ENCODE data around the gene CDH24.

CDH24 gene

DNA sequence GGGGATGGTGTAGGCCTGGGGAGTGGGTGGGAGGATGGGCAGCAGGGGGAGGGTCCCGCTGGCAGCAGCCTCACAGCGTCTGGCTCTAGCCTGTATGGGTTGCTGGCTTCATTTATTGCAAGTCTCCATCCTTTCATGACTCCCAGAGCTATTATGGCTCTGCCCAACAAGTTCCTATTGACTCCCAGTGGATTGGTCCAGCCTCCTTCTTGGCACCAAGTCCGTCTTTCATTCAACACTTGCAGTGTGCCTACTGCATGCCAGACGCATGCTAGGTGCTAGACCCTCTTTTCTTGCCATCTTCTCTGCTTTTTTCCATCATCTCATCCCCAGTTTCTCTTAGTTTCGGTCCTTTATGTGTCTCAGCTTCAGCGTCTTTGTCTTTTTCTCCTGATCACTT is 14.2 kb downstream of the CDH24 start:
- DNase-seq: no peak

- DNase-seq: no peak
Measured at GRCh38 chr14:23042162-23042965, 15.0 kb downstream of the CDH24 start, which contains the start of gene PSMB11. TSS of gene PSMB11 (plus strand) at chr14:23042212. CDS start at chr14:23042226, 14 bp downstream.

GRCh38 chr14:23041729-23042128 is 15.6 kb downstream of the CDH24 start:
- DNase-seq: no peak

- no peak for DNase-seq
Measured at GRCh38 chr14:23040100-23040499, 17.2 kb downstream of the CDH24 start.

DNA sequence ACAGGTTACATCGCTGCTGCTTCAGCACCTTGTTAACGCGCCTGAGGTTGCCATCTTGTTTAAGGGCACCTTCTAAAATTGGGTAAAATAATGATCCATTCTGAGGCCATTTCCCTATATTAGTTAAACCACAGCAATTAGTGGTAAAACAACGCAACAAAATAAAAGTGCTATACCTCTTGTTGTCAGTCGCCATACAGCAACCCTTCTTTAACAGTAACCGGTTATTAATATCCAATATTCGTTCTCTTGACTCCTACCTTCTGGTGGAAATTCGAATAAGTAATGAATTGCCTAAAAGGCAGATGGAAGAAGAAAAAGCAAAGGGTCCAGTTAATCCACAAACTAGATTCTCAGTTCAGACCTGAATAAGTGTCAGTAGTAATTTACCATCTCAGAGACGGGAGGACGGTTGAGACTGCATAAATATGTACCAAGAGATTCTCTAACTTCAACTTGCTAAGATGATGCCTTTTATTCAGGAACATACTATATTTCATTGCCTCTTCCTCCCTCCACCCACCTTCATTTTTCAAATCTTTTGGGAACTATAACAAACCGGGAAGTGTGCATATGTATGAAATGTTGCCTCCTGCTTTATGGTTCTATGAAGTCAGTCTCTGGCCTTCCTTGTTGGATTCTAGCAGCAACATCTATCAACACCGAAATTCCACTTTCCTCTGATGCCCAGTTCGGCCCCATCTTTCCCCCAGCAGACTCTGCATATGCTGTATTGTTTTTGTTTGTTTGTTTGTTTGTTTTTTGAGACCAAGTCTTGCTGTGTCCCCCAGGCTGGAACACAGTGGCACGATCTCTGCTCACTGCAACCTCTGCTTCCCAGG is 21.8 kb downstream of the CDH24 start:
- DNase-seq: no peak

- peak; percentile 91 for DNase-seq
Measured at GRCh38 chr14:23034498-23035302, 22.6 kb downstream of the CDH24 start, which contains the start of gene PSMB5. TSS of gene PSMB5 (minus strand) at chr14:23034900. CDS start at chr14:23034881, 19 bp downstream.

DNA sequence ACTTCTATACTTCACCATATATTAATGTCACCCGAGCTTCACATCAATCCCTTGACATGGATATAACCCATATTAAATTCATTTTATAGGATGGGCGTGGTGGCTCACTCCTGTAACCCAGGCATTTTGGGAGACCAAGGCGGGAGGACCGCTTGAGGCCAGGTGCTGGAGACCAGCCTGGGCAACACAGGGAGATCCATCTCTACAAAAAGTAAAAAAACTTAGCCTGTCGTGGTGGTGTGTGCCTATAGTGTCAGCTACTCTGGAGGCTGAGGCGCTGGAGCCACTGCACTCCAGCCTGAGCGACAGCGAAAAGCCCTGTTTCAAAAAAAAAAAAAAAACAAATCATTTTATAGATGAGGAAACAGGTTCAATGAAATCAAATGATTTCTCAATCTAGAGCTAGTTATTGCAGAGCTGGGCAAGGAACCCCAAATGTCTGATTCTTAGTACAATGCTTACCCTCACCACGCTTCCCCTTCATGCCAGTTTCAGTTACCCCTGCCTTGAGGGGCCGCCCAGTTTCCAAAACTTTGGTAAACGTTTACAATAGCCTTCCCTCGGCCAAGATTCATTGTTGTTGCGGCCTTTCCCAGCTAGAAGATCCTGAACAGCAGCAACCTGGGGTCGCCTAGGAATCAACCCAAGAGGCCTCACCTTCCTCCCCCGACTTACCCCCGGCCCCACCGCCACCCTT is 23.4 kb downstream of the CDH24 start:
- DNase-seq: no peak

GRCh38 chr14:23033251-23033727 is 24.0 kb downstream of the CDH24 start:
- no peak for DNase-seq

DNA sequence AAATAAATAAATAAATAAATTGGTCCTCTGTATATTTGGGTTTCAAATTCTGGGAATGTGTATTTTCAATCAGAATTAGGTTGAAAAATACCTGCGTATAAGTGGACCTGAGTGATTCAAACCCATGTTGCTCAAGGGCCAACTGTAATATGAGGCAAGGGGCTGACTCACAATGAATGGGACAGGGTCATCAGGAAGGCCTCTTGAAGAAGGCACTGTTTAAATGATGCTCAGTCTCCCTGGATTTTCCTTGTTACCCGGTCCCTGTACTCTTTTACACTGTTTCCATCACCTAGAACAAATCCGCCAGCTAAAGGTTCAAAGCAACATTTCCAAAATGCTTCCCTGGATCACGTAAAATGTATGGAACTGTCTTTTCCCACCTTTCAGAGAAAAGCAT is 26.4 kb downstream of the CDH24 start:
- DNase-seq: no peak

GRCh38 chr14:23028799-23029198 is 28.5 kb downstream of the CDH24 start:
- no peak for DNase-seq

DNA sequence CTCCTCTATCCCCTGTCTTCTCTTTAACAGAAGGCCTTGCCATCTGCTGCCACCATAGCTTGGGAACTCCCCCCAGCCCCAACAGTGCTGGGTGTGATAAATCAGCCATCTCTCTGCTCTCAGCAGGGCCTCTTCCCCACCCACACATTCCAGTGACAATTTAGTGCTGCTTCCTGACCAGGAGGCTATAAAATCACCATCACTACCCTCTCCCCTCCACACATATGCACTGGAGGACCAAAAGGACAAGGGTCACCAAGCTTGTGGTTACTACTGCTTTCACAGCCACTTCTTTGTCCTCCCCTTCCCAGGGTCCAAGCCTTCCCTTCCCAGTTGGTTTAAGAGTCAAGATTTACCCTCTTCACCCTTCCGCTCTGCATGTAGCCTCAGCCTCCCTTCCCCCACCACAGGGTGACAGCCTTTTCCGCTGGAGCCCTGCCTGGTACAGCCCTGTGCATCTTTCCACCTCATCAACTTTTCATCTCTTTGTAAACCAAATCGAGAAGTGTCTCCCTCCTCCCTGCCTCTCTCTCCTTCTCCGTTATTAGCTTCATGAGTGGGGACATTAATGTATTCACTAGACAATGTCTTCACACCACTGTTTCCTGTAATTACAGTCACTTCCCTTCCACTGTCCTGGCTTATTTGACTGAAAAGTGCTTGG is 32.0 kb downstream of the CDH24 start:
- no peak for DNase-seq

DNA sequence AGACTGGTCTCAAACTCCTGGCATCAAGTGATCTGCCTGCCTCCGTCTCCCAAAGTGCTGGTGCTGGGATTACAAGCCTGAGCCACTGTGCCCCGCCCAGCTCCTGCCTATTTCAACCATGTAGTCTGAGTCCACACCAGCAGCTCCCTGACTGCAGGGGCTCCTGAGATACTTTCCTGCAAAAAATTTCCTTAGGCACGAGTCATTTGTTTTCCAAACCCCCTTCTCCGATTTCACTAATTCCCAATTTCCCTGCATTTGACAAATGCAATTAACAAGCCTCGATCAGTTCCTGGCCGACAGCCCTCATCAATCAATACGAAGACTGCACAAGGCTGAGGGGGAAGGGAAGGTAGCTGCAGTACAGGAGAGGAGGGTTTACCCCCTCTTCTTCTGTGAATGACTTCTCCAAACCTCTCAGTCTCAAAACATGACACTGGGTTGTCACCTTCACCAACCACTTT is 32.7 kb downstream of the CDH24 start:
- no peak for DNase-seq

- DNase-seq: no peak
Measured at GRCh38 chr14:23023795-23024152, 33.5 kb downstream of the CDH24 start.

GRCh38 chr14:23023022-23023794 is 34.1 kb downstream of the CDH24 start:
- no peak for DNase-seq

GRCh38 chr14:23021889-23022442 is 35.4 kb downstream of the CDH24 start:
- DNase-seq: no peak

DNA sequence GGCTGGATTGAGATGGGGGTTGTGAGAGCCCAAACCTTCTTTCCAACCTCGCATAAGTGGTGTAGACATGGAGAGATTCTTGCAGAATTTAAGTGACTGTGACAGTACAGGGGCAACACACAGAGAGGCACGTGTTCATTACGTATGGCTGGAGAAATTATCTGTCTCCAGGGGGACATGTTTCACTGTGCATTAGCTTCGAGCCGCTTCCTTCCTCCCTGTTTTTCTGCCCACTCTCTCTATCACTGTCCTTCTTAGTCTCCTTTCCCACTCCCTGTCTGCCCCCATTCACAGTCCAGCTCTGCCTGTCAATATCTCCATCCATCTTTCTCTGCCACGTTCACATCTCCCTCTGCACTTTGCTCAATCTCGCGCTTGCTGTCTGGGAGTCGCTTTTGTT is 35.9 kb downstream of the CDH24 start:
- DNase-seq: no peak

- no peak for DNase-seq
Measured at GRCh38 chr14:23020143-23021128, 36.9 kb downstream of the CDH24 start.

DNA sequence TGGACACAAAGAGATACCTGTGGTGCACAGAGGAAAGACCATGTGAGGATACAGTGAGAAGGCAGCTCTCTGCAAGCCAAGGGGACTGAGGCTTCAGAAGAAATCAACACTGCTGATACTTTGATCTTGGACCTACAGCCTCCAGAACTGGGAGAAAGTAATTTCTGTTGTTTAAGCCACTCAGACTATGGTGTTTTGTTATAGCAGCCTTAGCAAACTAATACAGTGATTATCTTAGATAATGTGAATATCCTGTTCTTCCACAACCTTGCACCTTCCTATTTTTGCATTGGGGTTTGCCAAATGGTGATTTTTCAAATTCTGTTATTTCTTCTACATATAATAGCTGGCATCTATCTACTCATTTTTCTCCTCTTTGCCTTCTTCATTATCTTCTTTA is 39.2 kb downstream of the CDH24 start:
- no peak for DNase-seq

- no peak for DNase-seq
Measured at GRCh38 chr14:23017091-23017490, 40.2 kb downstream of the CDH24 start.
